K562 (cell line): ENCODE results near the gene ESPN. TPM values are rescaled to one million over a fixed set of nuclear protein-coding genes. Genes with fewer than 3 reads are reported as not detected.

Source experiments
- ATAC-seq: fragments of 200-7000 bp; cut with Tn5 transposase; 3 replicates; pipeline ENCODE4 v1.9.1; 2020; ENCODE audit warnings: moderate library complexity
- BruUV-seq: library from RNA; stranded (reverse); fragments of 400-500 nt; replicated peaks from 2 replicates; lab custom pipeline; 2021; lab: Mats Ljungman, UMichigan
- CTCF ChIA-PET: fragments of 300-600 bp; formaldehyde crosslinking; extraction: SDS; loops from one replicate; lab custom pipeline; 2021; ENCODE audit warnings: low intra/inter-chr PET ratio; lab: Yijun Ruan, JAX
- POLR2A ChIA-PET: fragments of 300-600, 350-650 bp; sonication (Branson Sonifier 250); formaldehyde crosslinking; extraction: SDS; loops from one replicate; lab custom pipeline; 2021; ENCODE audit warnings: antibody characterized with exemption, inconsistent platforms; lab: Yijun Ruan, JAX
- DNase-seq, 4 experiments: peaks; one replicate each; pipeline versions ENCODE4 v3.0.0 to v3.0.0-alpha.2; 2011 to 2018; ENCODE audit warnings: low spot score in 3 of 4, mixed read lengths in 3 of 4; ENCODE audit errors: extremely low read depth in 1 of 4
- FAIRE-seq: peaks from 2 replicates; lab custom pipeline; 2011; peaks lifted over from hg19 to GRCh38; lab: Jason Lieb, UNC
- H2AFZ ChIP-seq: 2 replicates; pipeline ENCODE4 v1.6.0; 2011; ENCODE audit warnings: low read depth, low read length, control low read depth, inconsistent platforms
- H3K27ac ChIP-seq: fragments of 200-600 bp; 3 replicates; pipeline ENCODE4 v1.8.0; 2011; ENCODE audit warnings: low read depth, mild to moderate bottlenecking, control low read depth, inconsistent platforms, low read length, moderate library complexity, mixed read lengths; ENCODE audit errors: extremely low read depth
- H3K27me3 ChIP-seq, 2 experiments: fragments of 300-600 bp in 1 of 2; 2 replicates in 1 of 2; 3 replicates in 1 of 2; pipeline versions ENCODE4 v1.6.0 to v1.8.0; 2011; ENCODE audit warnings: inconsistent platforms in 2 of 2, low read length in 2 of 2, mild to moderate bottlenecking in 1 of 2, mixed read lengths in 1 of 2, moderate library complexity in 1 of 2; ENCODE audit not compliant: control insufficient read depth in 2 of 2, insufficient read depth in 2 of 2
- H3K36me3 ChIP-seq: fragments of 300-600 bp; 3 replicates; pipeline ENCODE4 v1.8.0; 2011; ENCODE audit warnings: mild to moderate bottlenecking, low read length, inconsistent platforms; ENCODE audit not compliant: control insufficient read depth, insufficient read depth
- H3K4me1 ChIP-seq, 2 experiments: fragments of 200-600 bp in 1 of 2; replicated peaks in 1 of 2; 2 replicates in 1 of 2; 3 replicates in 1 of 2; pipeline versions ENCODE4 v1.5.1 to v1.8.0; 2011; ENCODE audit warnings: inconsistent platforms in 2 of 2, low read length in 2 of 2, mild to moderate bottlenecking in 1 of 2, mixed read lengths in 1 of 2, moderate library complexity in 1 of 2; ENCODE audit not compliant: control insufficient read depth in 2 of 2, insufficient read depth in 2 of 2
- H3K4me2 ChIP-seq: 2 replicates; pipeline ENCODE4 v1.6.1; 2011; ENCODE audit warnings: low read length, control low read depth, inconsistent platforms, mixed read lengths; ENCODE audit not compliant: insufficient read depth
- H3K4me3 ChIP-seq: fragments of 200-600 bp; sonication (generic), shearing (Covaris generic); 2 replicates; pipeline ENCODE4 v1.5.1; 2016; ENCODE audit warnings: control low read depth, inconsistent platforms
- H3K79me2 ChIP-seq: fragments of 200-600 bp; 3 replicates; pipeline ENCODE4 v1.8.0; 2011; ENCODE audit warnings: low read length, inconsistent platforms; ENCODE audit not compliant: control insufficient read depth, insufficient read depth
- H3K9ac ChIP-seq, 2 experiments: 2 replicates each; pipeline versions ENCODE4 v1.6.0 to v1.6.1; 2011; ENCODE audit warnings: low read depth in 2 of 2, low read length in 2 of 2, control low read depth in 1 of 2, inconsistent platforms in 1 of 2, mild to moderate bottlenecking in 1 of 2, mixed read lengths in 1 of 2; ENCODE audit not compliant: insufficient read depth in 1 of 2
- H3K9me1 ChIP-seq: one replicate; pipeline ENCODE4 v1.6.0; 2011; ENCODE audit warnings: inconsistent platforms, mild to moderate bottlenecking, low read length, moderate library complexity; ENCODE audit not compliant: control insufficient read depth, insufficient read depth
- H3K9me3 ChIP-seq: replicated peaks from 2 replicates; pipeline ENCODE4 v1.5.1; 2011; ENCODE audit warnings: low read depth, low read length, inconsistent platforms; ENCODE audit not compliant: control insufficient read depth, insufficient read depth
- H4K20me1 ChIP-seq: replicated peaks from 2 replicates; pipeline ENCODE4 v1.6.1; 2011; ENCODE audit warnings: low read length, inconsistent platforms, mixed read lengths; ENCODE audit not compliant: control insufficient read depth, insufficient read depth
- ETV6 ChIP-seq, 3 experiments: fragments of 150-350 bp in 1 of 3; sonication (generic) in 1 of 3; formaldehyde crosslinking in 1 of 3; IDR thresholded peaks; 2 replicates each; pipeline versions ENCODE4 v1.6.1 to v1.8.0; 2014 to 2022; ENCODE audit warnings: borderline replicate concordance in 2 of 3, low read depth in 2 of 3, antibody characterized with exemption in 1 of 3, low read length in 1 of 3, mild to moderate bottlenecking in 1 of 3, missing genetic modification reagents in 1 of 3
- HDAC8 ChIP-seq: fragments of 450-650 bp; IDR thresholded peaks from 2 replicates; pipeline ENCODE4 v1.6.1; 2016; ENCODE audit warnings: mild to moderate bottlenecking, missing genetic modification characterization, moderate library complexity, missing compliant biosample characterization
- JUNB ChIP-seq: fragments of 450-650 bp; formaldehyde crosslinking; conservative IDR thresholded peaks from 2 replicates; pipeline ENCODE4 v1.4.0; 2020; ENCODE audit warnings: mild to moderate bottlenecking
- MCM5 ChIP-seq: fragments of 450-650 bp; IDR thresholded peaks from 2 replicates; pipeline ENCODE4 v1.6.1; 2016; ENCODE audit warnings: low read depth
- NFRKB ChIP-seq: fragments of 450-650 bp; IDR thresholded peaks from 2 replicates; pipeline ENCODE4 v1.6.1; 2016; ENCODE audit warnings: low read depth
- NR2C1 ChIP-seq, 2 experiments: fragments of 450-650 bp; IDR thresholded peaks; 2 replicates each; pipeline ENCODE4 v1.6.1; 2017; ENCODE audit warnings: mild to moderate bottlenecking in 2 of 2, antibody characterized with exemption in 1 of 2, inconsistent platforms in 1 of 2, missing compliant biosample characterization in 1 of 2, missing genetic modification characterization in 1 of 2
- NR4A1 ChIP-seq, 2 experiments: fragments of 250-450 bp in 1 of 2; fragments of 450-650 bp in 1 of 2; sonication (Bioruptor Pico) in 1 of 2; IDR thresholded peaks; 2 replicates each; pipeline versions ENCODE4 v1.4.0 to v1.6.1; 2016 to 2020; ENCODE audit warnings: mild to moderate bottlenecking in 2 of 2, missing compliant biosample characterization in 1 of 2, missing genetic modification characterization in 1 of 2, moderate library complexity in 1 of 2
- STAG1 ChIP-seq: sonication (generic); formaldehyde crosslinking; IDR thresholded peaks from 2 replicates; pipeline ENCODE4 v1.5.0; 2020; ENCODE audit warnings: missing genetic modification reagents, borderline replicate concordance
- ZBTB26 ChIP-seq: fragments of 450-650 bp; formaldehyde crosslinking; IDR thresholded peaks from 2 replicates; pipeline ENCODE4 v1.4.0; 2022; ENCODE audit warnings: missing genetic modification characterization
- ZNF347 ChIP-seq: fragments of 450-650 bp; formaldehyde crosslinking; IDR thresholded peaks from 2 replicates; pipeline ENCODE4 v1.4.0; 2020; ENCODE audit warnings: low read depth, mild to moderate bottlenecking, moderate library complexity
- ZNF583 ChIP-seq: fragments of 250-450 bp; sonication (Bioruptor Pico); IDR thresholded peaks from 2 replicates; pipeline ENCODE4 v1.4.0; 2020
- ZNF589 ChIP-seq: fragments of 200-800 bp; sonication (Bioruptor generic); IDR thresholded peaks from 2 replicates; pipeline ENCODE4 v1.6.1; 2016; ENCODE audit warnings: low read depth, missing genetic modification characterization, missing compliant biosample characterization
- WGBS: fragments of 100-300 bp; shearing (Covaris generic); methylation state at CpG from one replicate; pipeline ENCODE4 v1.1.6; 2016; ENCODE audit warnings: low coverage, mixed read lengths; ENCODE audit not compliant: insufficient coverage; ENCODE audit errors: missing lambda C conversion rate; 5-methylcytosine and 5-hydroxymethylcytosine counted together
- in situ Hi-C: fragments of 300-500 bp; cut with MboI; formaldehyde crosslinking; loops from 4 replicates; pipeline ENCODE4 v1.15.0; 2018; ENCODE audit warnings: inconsistent platforms, mixed read lengths
- intact Hi-C: fragments of 100-400 bp; cut with micrococcal nuclease; formaldehyde crosslinking; loops from 2 replicates; pipeline ENCODE4 v1.14.2; 2022
- polyA plus RNA-seq, 8 experiments: library from polyadenylated mRNA; depleted of rRNA in 4 of 8; stranded (reverse) in 5 of 8; unstranded in 3 of 8; fragments of >200 nt; fragmentation: Nextera tagmentation in 2 of 8; fragmentation: Illumina TruSeq in 1 of 8; extraction: Ambion mirVana in 2 of 8; extraction: Trizol in 1 of 8; gene quantifications; 2 replicates each; pipeline versions ENCODE4 v1.2.1 to v1.2.3, GENCODE V29; 2011 to 2014; ENCODE audit warnings: inconsistent platforms in 1 of 8, missing spikeins in 1 of 8
- total RNA-seq, 7 experiments: library from RNA; depleted of rRNA in 6 of 7; stranded (reverse); fragments of >200 nt in 6 of 7; fragmentation: Illumina TruSeq in 2 of 7; extraction: Trizol in 2 of 7; gene quantifications; 2 replicates each; pipeline versions ENCODE4 v1.2.1 to v1.2.3, GENCODE V29; 2011 to 2021; ENCODE audit warnings: low replicate concordance in 1 of 7

ESPN gene
- total and polyA plus RNA-seq, 9 of the 15 experiments (the other 6 are each of a cell fraction or from before 2014, with no cell fraction given): 0.07 to 1.2 (median 0.45) TPM; not detected in 3

GRCh38 chr1:6507037-6507428 lies 82.5 kb downstream of the ESPN start:
- Histone ChIP-seq H3K9me3 (no peaks in the 10 kb centered on the region), H3K9ac (no peak overlapping the region), H3K27me3 (peaks cover 72 to 98% of the 10 kb centered on the region in 2 experiments), H3K4me2 (no peak overlapping the region), H3K27ac (no peak overlapping the region), H3K79me2 (no peaks in the 10 kb centered on the region), H4K20me1 (peaks cover 30% of the 10 kb centered on the region; the same call in 1 of the 2 replicates), H3K36me3 (no peaks in the 10 kb centered on the region), H3K9me1 (no peaks in the 10 kb centered on the region), H3K4me3 (no peak overlapping the region), H2AFZ (no peak overlapping the region), H3K4me1 (peaks cover 0 to 53% of the 10 kb centered on the region in 2 experiments; a peak in 2 of 5 replicates)
- BruUV-seq: no TSS peak
- intact Hi-C loops: no loop called here
- POLR2A ChIA-PET: interaction anchor here (0.6 to 6.1 kb wide), 11 partner anchors 10 to 144 kb away, joined by 3 to 57 read pairs (median 3); partner anchors contain the start of genes NOL9 and TAS1R1
- FAIRE-seq (peak; percentile 65), DNase-seq (no peak), ATAC-seq (no peak)
- TF ChIP-seq HDAC8 (tag): no peak
- TF ChIP-seq NR4A1 (CRISPR knock-in tag; IDR thresholded peaks at IDR 0.05): no peak
- TF ChIP-seq NR4A1 (tag; IDR thresholded peaks at IDR 0.05): no peak
- no peak for TF ChIP-seq ZBTB26
- no peak for TF ChIP-seq STAG1 (CRISPR knock-in tag)
- TF ChIP-seq MCM5: no peak
- TF ChIP-seq NR2C1 (IDR thresholded peaks at IDR 0.05): no peak
- no peak for TF ChIP-seq NR2C1 (tag; IDR thresholded peaks at IDR 0.05)
- no peak for TF ChIP-seq NFRKB
- TF ChIP-seq ZNF347 (CRISPR knock-in tag): no peak
- TF ChIP-seq ETV6 (IDR thresholded peaks at IDR 0.05; ENCODE audit: borderline replicate concordance in 1 of 2, low read depth in 2 of 2, low read length in 1 of 2): no peak
- TF ChIP-seq ETV6 (CRISPR knock-in tag; IDR thresholded peaks at IDR 0.05; ENCODE audit: borderline replicate concordance): no peak
- TF ChIP-seq ZNF583 (CRISPR knock-in tag): no peak
- no peak for TF ChIP-seq JUNB (CRISPR knock-in tag)
- TF ChIP-seq ZNF589 (CRISPR knock-in tag): no peak
- 9% methylated on average over 7 of the region's 7 CpGs for WGBS
- CTCF ChIA-PET: no interaction called here
- in situ Hi-C loops: no loop called here
